ENCODE data around the gene GPR183. TPM values are rescaled to one million over a fixed set of nuclear protein-coding genes. Genes with fewer than 3 reads are reported as not detected.

Gene GPR183
- total RNA-seq, 3 donors from 2014 or later (not counting 1 experiment from before 2014, with no cell fraction given), result 20.0 to 47.0 (median 41.1) TPM

DNA sequence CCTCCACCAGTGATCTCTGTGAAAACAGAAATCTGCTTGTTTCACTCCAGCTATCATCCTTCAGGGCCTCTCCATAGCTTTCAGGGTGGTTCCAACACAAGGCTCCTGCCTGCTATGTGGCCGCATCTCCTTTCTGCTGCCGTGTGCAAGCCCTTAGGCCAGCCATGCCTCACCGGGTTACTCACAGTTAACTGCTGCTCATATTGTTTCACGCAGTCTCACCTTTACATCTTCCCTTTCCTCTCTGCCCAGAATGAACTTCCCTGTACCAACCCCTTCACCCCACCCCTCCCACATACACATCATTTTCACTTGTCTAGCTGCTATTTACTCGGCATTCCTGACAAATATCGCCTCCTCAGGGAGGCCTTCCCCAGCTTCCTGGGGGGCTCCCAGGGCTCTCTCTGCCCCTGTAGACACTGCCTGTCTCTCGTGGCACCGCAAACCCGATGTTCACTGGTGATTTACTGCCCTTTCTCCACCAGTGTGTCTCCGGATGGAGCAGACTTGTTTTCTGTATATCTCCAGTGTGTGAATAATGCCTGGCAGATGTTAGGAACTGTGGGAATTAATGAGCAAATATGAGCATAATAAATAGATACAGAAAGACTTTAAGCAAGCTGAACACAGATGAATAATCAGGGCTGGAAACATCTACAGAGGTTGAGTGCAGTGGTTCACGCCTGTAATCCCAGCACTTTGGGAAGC is 39.3 kb upstream of the GPR183 start:
- peak overlapping the region in 1 of 2 donors; percentile 62 for H3K27ac Mint-ChIP-seq
- peaks cover 43% of the 10 kb centered on the region for H3K36me3 ChIP-seq (ENCODE audit: control insufficient read depth, insufficient read depth, low read length)
- H3K36me3 Mint-ChIP-seq, result peaks cover 38% of the 10 kb centered on the region
- H3K27me3 ChIP-seq (ENCODE audit: control insufficient read depth, insufficient read depth, low read length), result no peaks in the 10 kb centered on the region
- H3K9me3 Mint-ChIP-seq, result no peaks in the 10 kb centered on the region
- H3K4me1 ChIP-seq (ENCODE audit: control insufficient read depth, insufficient read depth, low read length), result peaks cover 44% of the 10 kb centered on the region
- H3K4me3 Mint-ChIP-seq, result no peak overlapping the region
- no peak for DNase-seq
- no peaks in the 10 kb centered on the region for H3K9me3 ChIP-seq (ENCODE audit: control insufficient read depth, insufficient read depth, low read length)
- no peak for ATAC-seq
- WGBS (ENCODE audit: insufficient coverage), result 85% methylated on average over 11 of the region's 11 CpGs
- TF ChIP-seq, protein P1, sequence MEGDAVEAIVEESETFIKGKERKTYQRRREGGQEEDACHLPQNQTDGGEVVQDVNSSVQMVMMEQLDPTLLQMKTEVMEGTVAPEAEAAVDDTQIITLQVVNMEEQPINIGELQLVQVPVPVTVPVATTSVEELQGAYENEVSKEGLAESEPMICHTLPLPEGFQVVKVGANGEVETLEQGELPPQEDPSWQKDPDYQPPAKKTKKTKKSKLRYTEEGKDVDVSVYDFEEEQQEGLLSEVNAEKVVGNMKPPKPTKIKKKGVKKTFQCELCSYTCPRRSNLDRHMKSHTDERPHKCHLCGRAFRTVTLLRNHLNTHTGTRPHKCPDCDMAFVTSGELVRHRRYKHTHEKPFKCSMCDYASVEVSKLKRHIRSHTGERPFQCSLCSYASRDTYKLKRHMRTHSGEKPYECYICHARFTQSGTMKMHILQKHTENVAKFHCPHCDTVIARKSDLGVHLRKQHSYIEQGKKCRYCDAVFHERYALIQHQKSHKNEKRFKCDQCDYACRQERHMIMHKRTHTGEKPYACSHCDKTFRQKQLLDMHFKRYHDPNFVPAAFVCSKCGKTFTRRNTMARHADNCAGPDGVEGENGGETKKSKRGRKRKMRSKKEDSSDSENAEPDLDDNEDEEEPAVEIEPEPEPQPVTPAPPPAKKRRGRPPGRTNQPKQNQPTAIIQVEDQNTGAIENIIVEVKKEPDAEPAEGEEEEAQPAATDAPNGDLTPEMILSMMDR (IDR thresholded peaks at IDR 0.05), result no peak
- no peak overlapping the region for H3K27ac ChIP-seq (ENCODE audit: low read length)
- intact Hi-C loops (cut with micrococcal nuclease), result no loop called here
- peaks cover 37 to 44% of the 10 kb centered on the region in 2 donors for H3K4me1 Mint-ChIP-seq
- no peak overlapping the region for H3K4me3 ChIP-seq (ENCODE audit: low read length)
- H3K27me3 Mint-ChIP-seq (ENCODE audit: low read depth in 2 of 2), result peaks cover 2 to 5% of the 10 kb centered on the region in 2 donors

DNA sequence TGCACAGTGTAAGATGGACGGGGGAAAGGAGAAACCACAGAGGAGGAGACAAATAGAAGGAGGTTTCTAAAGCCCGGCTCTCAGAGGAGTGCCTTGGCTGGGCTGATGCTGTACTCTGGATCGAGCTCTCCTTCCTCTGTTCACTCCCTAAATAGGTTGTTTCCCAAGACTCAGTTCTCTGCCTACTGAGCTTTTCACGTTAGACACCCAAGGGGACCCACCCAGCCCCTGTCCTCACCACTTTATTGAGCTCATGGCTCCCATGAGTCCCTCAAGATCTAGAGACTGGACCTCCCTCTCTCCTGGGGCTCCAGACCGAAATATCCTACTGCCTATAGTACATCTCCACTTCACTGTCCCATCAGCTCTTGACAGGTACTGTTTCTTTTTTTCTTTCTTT is 38.1 kb upstream of the GPR183 start:
- H3K27me3 Mint-ChIP-seq (ENCODE audit: low read depth in 2 of 2), result peaks cover 3 to 7% of the 10 kb centered on the region in 2 donors
- Histone ChIP-seq H3K9me3 (ENCODE audit: control insufficient read depth, insufficient read depth, low read length) (no peaks in the 10 kb centered on the region), H3K27ac (ENCODE audit: low read length) (no peak overlapping the region), H3K36me3 (ENCODE audit: control insufficient read depth, insufficient read depth, low read length) (peaks cover 50% of the 10 kb centered on the region), H3K4me3 (ENCODE audit: low read length) (no peak overlapping the region), H3K27me3 (ENCODE audit: control insufficient read depth, insufficient read depth, low read length) (no peaks in the 10 kb centered on the region), H3K4me1 (ENCODE audit: control insufficient read depth, insufficient read depth, low read length) (peaks cover 42% of the 10 kb centered on the region)
- H3K9me3 Mint-ChIP-seq, result no peaks in the 10 kb centered on the region
- no peak overlapping the region for H3K4me3 Mint-ChIP-seq
- peaks cover 49% of the 10 kb centered on the region for H3K36me3 Mint-ChIP-seq
- peaks cover 37 to 44% of the 10 kb centered on the region in 2 donors for H3K4me1 Mint-ChIP-seq
- no peak for ATAC-seq
- H3K27ac Mint-ChIP-seq, result no peak overlapping the region
- intact Hi-C loops (cut with micrococcal nuclease), result no loop called here
- no peak for DNase-seq
- 92% methylated on average over 5 of the region's 5 CpGs for WGBS (ENCODE audit: insufficient coverage)
- TF ChIP-seq, protein P1 (IDR thresholded peaks at IDR 0.05), result no peak

DNA sequence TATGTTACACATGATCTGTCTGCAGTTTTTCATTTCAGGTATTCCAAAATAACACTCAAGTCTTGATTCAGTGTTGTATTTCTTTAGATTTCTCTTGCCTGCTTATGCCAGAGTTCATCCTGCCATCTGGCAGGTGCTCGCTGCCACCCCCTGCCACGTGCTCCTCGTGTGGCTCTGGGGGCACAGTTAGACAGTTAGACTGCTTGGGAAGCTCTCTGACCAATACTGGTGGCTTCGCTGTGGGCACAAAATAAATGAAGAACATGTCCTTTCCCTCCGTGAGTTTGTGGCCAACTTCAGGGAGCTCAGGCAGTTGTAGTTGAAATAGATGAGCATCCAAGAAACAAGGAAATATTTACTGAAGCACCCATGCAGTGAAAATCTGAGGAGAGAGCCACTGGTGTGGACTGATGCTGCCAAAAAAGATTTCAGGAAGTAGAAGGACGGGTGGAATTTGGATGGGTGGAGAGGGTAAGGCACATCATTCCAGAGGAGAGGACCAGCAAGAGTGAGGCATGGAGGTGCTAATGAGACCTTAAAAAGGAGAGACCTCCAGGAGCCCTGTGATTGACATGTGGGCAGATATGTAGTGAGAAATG is 37.5 kb upstream of the GPR183 start:
- Mint-ChIP-seq H3K4me3 (no peak overlapping the region), H3K27me3 (ENCODE audit: low read depth in 2 of 2) (peaks cover 3 to 7% of the 10 kb centered on the region in 2 donors), H3K36me3 (peaks cover 48% of the 10 kb centered on the region), H3K9me3 (no peaks in the 10 kb centered on the region), H3K4me1 (peaks cover 43 to 50% of the 10 kb centered on the region in 2 donors), H3K27ac (no peak overlapping the region)
- Histone ChIP-seq H3K27ac (ENCODE audit: low read length) (no peak overlapping the region), H3K4me3 (ENCODE audit: low read length) (no peak overlapping the region), H3K36me3 (ENCODE audit: control insufficient read depth, insufficient read depth, low read length) (peaks cover 50% of the 10 kb centered on the region), H3K27me3 (ENCODE audit: control insufficient read depth, insufficient read depth, low read length) (no peaks in the 10 kb centered on the region), H3K4me1 (ENCODE audit: control insufficient read depth, insufficient read depth, low read length) (peaks cover 48% of the 10 kb centered on the region), H3K9me3 (ENCODE audit: control insufficient read depth, insufficient read depth, low read length) (no peaks in the 10 kb centered on the region)
- ATAC-seq, result no peak
- WGBS (ENCODE audit: insufficient coverage), result 88% methylated on average over 6 of the region's 6 CpGs
- TF ChIP-seq, protein P1 (IDR thresholded peaks at IDR 0.05), result no peak
- no peak for DNase-seq
- intact Hi-C loops (cut with micrococcal nuclease), result loop anchor here (5.0 kb wide), 1 partner anchor 38 kb away; no protein-coding TSS in a partner anchor

Data from natural killer cell (primary cell).